Ureter (tissue), 1 donor: ENCODE measurements around the gene RITA1. TPM values are rescaled to one million over a fixed set of nuclear protein-coding genes. Genes with fewer than 3 reads are reported as not detected.

Source experiments
- DNase-seq: peaks from one replicate; pipeline ENCODE4 v3.0.0-alpha.2; 2020; ENCODE audit warnings: low spot score
- total RNA-seq: library from RNA; stranded (reverse); gene quantifications from one replicate; pipeline ENCODE4 v1.2.4, GENCODE V29; 2023
- donor health status: DM: yes; HTN: yes; CAD: no.

The RITA1 gene
- total RNA-seq, 1 donor from 2014 or later = 11.6 TPM

- no peak for DNase-seq
Observed at GRCh38 chr12:113179023-113179422, 6.5 kb upstream of the RITA1 start.

- DNase-seq = no peak
Observed at GRCh38 chr12:113180333-113180732, 5.2 kb upstream of the RITA1 start.

GRCh38 chr12:113181975-113182374, 3.5 kb upstream of the RITA1 start:
- DNase-seq = no peak

GRCh38 chr12:113183030-113183589, 2.4 kb upstream of the RITA1 start:
- DNase-seq = no peak

- DNase-seq = no peak
Observed at GRCh38 chr12:113184098-113184899, 1.2 kb upstream of the RITA1 start.

- DNase-seq = peak; percentile 91
Observed at GRCh38 chr12:113184900-113185179, 681 bp upstream of the RITA1 start.

GRCh38 chr12:113186033-113186365, 478 bp downstream of the RITA1 start:
- DNase-seq = no peak

- no peak for DNase-seq
Observed at GRCh38 chr12:113186666-113187325, 1.3 kb downstream of the RITA1 start.

- DNase-seq = no peak
Observed at GRCh38 chr12:113189361-113189760, 3.8 kb downstream of the RITA1 start.

- DNase-seq = no peak
Observed at GRCh38 chr12:113190761-113191160, 5.2 kb downstream of the RITA1 start.

- DNase-seq = no peak
Observed at GRCh38 chr12:113191227-113191626, 5.7 kb downstream of the RITA1 start.

- DNase-seq = no peak
Observed at GRCh38 chr12:113194971-113195391, 9.5 kb downstream of the RITA1 start.

- DNase-seq = no peak
Observed at GRCh38 chr12:113195598-113195997, 10.1 kb downstream of the RITA1 start.

- DNase-seq = no peak
Observed at GRCh38 chr12:113196582-113196981, 11.1 kb downstream of the RITA1 start.

GRCh38 chr12:113196990-113197389, 11.5 kb downstream of the RITA1 start:
- DNase-seq = peak; percentile 73

- DNase-seq = no peak
Observed at GRCh38 chr12:113197518-113198077, 12.1 kb downstream of the RITA1 start.

- DNase-seq = no peak
Observed at GRCh38 chr12:113198296-113198695, 12.8 kb downstream of the RITA1 start.

GRCh38 chr12:113200021-113200797, 14.7 kb downstream of the RITA1 start:
- DNase-seq = no peak

- no peak for DNase-seq
Observed at GRCh38 chr12:113201187-113202177, 16.0 kb downstream of the RITA1 start.

GRCh38 chr12:113202300-113203075, 17.0 kb downstream of the RITA1 start:
- DNase-seq = no peak
